HEK293 (cell line): Measurements from ENCODE around the gene SNRPA1.

Source experiments
- CTCF ChIA-PET: fragments of 350-600 bp; formaldehyde crosslinking; extraction: SDS; loops from one replicate; lab custom pipeline; 2021; ENCODE audit warnings: antibody characterized with exemption; lab: Yijun Ruan, JAX
- POLR2A ChIA-PET: fragments of 300-600 bp; formaldehyde crosslinking; extraction: SDS; loops from one replicate; lab custom pipeline; 2020; ENCODE audit warnings: antibody characterized with exemption, inconsistent platforms; lab: Yijun Ruan, JAX
- H3K27ac ChIP-seq: fragments of 200-500 bp; sonication (Bioruptor generic); 2 replicates; pipeline ENCODE4 v1.5.1; 2014; ENCODE audit warnings: low read depth, low read length, control low read depth, inconsistent platforms; ENCODE audit errors: extremely low read depth
- H3K36me3 ChIP-seq, 2 experiments: fragments of 200-500 bp in 1 of 2; sonication (Bioruptor generic) in 1 of 2; 1 replicate in 1 of 2; 2 replicates in 1 of 2; pipeline ENCODE4 v1.5.1; 2014 to 2017; ENCODE audit warnings: inconsistent platforms in 2 of 2, low read length in 2 of 2; ENCODE audit not compliant: control insufficient read depth in 2 of 2, insufficient read depth in 1 of 2
- H3K4me1 ChIP-seq: fragments of 200-500 bp; sonication (Bioruptor generic); 2 replicates; pipeline ENCODE4 v1.5.1; 2014; ENCODE audit warnings: mild to moderate bottlenecking, low read length, inconsistent platforms; ENCODE audit not compliant: control insufficient read depth, insufficient read depth
- H3K4me3 ChIP-seq: 2 replicates; pipeline ENCODE4 v1.5.1; 2011; ENCODE audit warnings: low read depth, mild to moderate bottlenecking, control low read depth, low read length, moderate library complexity
- H3K9me3 ChIP-seq: fragments of 200-500 bp; sonication (Bioruptor generic); 2 replicates; pipeline ENCODE4 v1.5.1; 2014; ENCODE audit warnings: low read depth, low read length, inconsistent platforms; ENCODE audit not compliant: control insufficient read depth, insufficient read depth
- ATF2 ChIP-seq: fragments of 450-650 bp; formaldehyde crosslinking; IDR thresholded peaks from 2 replicates; pipeline ENCODE4 v1.5.1; 2016; ENCODE audit warnings: missing biosample characterization, missing genetic modification characterization, low read depth
- CTCF ChIP-seq: fragments of 450-650 bp; formaldehyde crosslinking; IDR thresholded peaks from 2 replicates; pipeline ENCODE4 v1.5.1; 2016; ENCODE audit warnings: missing biosample characterization, missing genetic modification characterization
- EGR2 ChIP-seq: fragments of 450-650 bp; formaldehyde crosslinking; IDR thresholded peaks from 2 replicates; pipeline ENCODE4 v1.5.1; 2016; ENCODE audit warnings: low read depth, missing biosample characterization, missing genetic modification characterization
- KLF16 ChIP-seq: fragments of 450-650 bp; formaldehyde crosslinking; IDR thresholded peaks from 2 replicates; pipeline ENCODE4 v1.5.1; 2017; ENCODE audit warnings: missing biosample characterization, missing genetic modification characterization
- KLF7 ChIP-seq: fragments of 450-650 bp; formaldehyde crosslinking; IDR thresholded peaks from 2 replicates; pipeline ENCODE4 v1.5.1; 2016; ENCODE audit warnings: missing biosample characterization, missing genetic modification characterization, borderline replicate concordance
- PBX3 ChIP-seq: sonication (generic); formaldehyde crosslinking; IDR thresholded peaks from 2 replicates; pipeline ENCODE4 v1.8.1; 2022; ENCODE audit warnings: mild to moderate bottlenecking, moderate library complexity, missing genetic modification reagents
- ZBTB20 ChIP-seq: fragments of 450-650 bp; formaldehyde crosslinking; IDR thresholded peaks from 2 replicates; pipeline ENCODE4 v1.5.1; 2016; ENCODE audit warnings: missing biosample characterization, missing genetic modification characterization
- ZBTB7A ChIP-seq: fragments of 450-650 bp; formaldehyde crosslinking; IDR thresholded peaks from 2 replicates; pipeline ENCODE4 v1.5.1; 2016; ENCODE audit warnings: low read depth, missing biosample characterization, missing genetic modification characterization
- ZFP37 ChIP-seq: fragments of 450-650 bp; formaldehyde crosslinking; IDR thresholded peaks from 2 replicates; pipeline ENCODE4 v1.5.1; 2016; ENCODE audit warnings: missing biosample characterization, missing genetic modification characterization
- ZNF175 ChIP-seq: fragments of 450-650 bp; formaldehyde crosslinking; IDR thresholded peaks from 2 replicates; pipeline ENCODE4 v1.5.1; 2016; ENCODE audit warnings: missing biosample characterization, missing genetic modification characterization
- ZNF23 ChIP-seq: fragments of 450-650 bp; formaldehyde crosslinking; IDR thresholded peaks from 2 replicates; pipeline ENCODE4 v1.5.1; 2016; ENCODE audit warnings: missing biosample characterization, missing genetic modification characterization, borderline replicate concordance
- ZNF354C ChIP-seq: fragments of 450-650 bp; formaldehyde crosslinking; IDR thresholded peaks from 2 replicates; pipeline ENCODE4 v1.5.1; 2016; ENCODE audit warnings: missing biosample characterization, missing genetic modification characterization, low read depth, borderline replicate concordance
- ZNF394 ChIP-seq: fragments of 450-650 bp; formaldehyde crosslinking; IDR thresholded peaks from 2 replicates; pipeline ENCODE4 v1.5.1; 2016; ENCODE audit warnings: missing biosample characterization, missing genetic modification characterization, mild to moderate bottlenecking, moderate library complexity, borderline replicate concordance
- ZNF529 ChIP-seq: fragments of 450-650 bp; formaldehyde crosslinking; IDR thresholded peaks from 2 replicates; pipeline ENCODE4 v1.5.1; 2017; ENCODE audit warnings: missing genetic modification characterization, missing biosample characterization; ENCODE audit not compliant: insufficient replicate concordance
- ZNF544 ChIP-seq: fragments of 450-650 bp; formaldehyde crosslinking; IDR thresholded peaks from 2 replicates; pipeline ENCODE4 v1.5.0; 2017; ENCODE audit warnings: missing biosample characterization, missing genetic modification characterization
- ZNF558 ChIP-seq: fragments of 450-650 bp; formaldehyde crosslinking; IDR thresholded peaks from 2 replicates; pipeline ENCODE4 v1.5.1; 2016; ENCODE audit warnings: missing biosample characterization, missing genetic modification characterization
- ZNF670 ChIP-seq: fragments of 450-650 bp; formaldehyde crosslinking; IDR thresholded peaks from 2 replicates; pipeline ENCODE4 v1.5.1; 2016; ENCODE audit warnings: missing biosample characterization, missing genetic modification characterization, low read depth
- ZNF76 ChIP-seq: fragments of 450-650 bp; formaldehyde crosslinking; IDR thresholded peaks from 2 replicates; pipeline ENCODE4; 2016; ENCODE audit warnings: low read depth, missing biosample characterization, missing genetic modification characterization, borderline replicate concordance
- TF ChIP-seq, protein P1 (sequence below): fragments of 450-650 bp; formaldehyde crosslinking; IDR thresholded peaks from 2 replicates; pipeline ENCODE4 v1.5.1; 2016; ENCODE audit warnings: missing biosample characterization, missing genetic modification characterization
- TF ChIP-seq, protein P2 (sequence below): fragments of 450-650 bp; IDR thresholded peaks from 2 replicates; pipeline ENCODE4 v1.5.1; 2018; ENCODE audit warnings: missing biosample characterization, missing genetic modification characterization

SNRPA1 gene

GRCh38 chr15:101323793-101324523 is 28.9 kb upstream of the SNRPA1 start:
- H3K36me3 ChIP-seq = peaks cover 0 to 69% of the 10 kb centered on the region in 2 experiments; a peak in 1 of 3 replicates
- no peaks in the 10 kb centered on the region for H3K4me1 ChIP-seq
- TF ChIP-seq, protein P1, sequence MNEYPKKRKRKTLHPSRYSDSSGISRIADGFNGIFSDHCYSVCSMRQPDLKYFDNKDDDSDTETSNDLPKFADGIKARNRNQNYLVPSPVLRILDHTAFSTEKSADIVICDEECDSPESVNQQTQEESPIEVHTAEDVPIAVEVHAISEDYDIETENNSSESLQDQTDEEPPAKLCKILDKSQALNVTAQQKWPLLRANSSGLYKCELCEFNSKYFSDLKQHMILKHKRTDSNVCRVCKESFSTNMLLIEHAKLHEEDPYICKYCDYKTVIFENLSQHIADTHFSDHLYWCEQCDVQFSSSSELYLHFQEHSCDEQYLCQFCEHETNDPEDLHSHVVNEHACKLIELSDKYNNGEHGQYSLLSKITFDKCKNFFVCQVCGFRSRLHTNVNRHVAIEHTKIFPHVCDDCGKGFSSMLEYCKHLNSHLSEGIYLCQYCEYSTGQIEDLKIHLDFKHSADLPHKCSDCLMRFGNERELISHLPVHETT (tag by site-specific recombination) = no peak
- TF ChIP-seq ZNF354C (tag by site-specific recombination) = no peak
- no peak for TF ChIP-seq ZNF529
- TF ChIP-seq ZNF175 = no peak
- TF ChIP-seq ZNF670 (tag by site-specific recombination) = no peak
- no peak for TF ChIP-seq PBX3 (CRISPR knock-in tag)
- no peak for TF ChIP-seq ATF2 (tag by site-specific recombination)
- TF ChIP-seq, protein P2, sequence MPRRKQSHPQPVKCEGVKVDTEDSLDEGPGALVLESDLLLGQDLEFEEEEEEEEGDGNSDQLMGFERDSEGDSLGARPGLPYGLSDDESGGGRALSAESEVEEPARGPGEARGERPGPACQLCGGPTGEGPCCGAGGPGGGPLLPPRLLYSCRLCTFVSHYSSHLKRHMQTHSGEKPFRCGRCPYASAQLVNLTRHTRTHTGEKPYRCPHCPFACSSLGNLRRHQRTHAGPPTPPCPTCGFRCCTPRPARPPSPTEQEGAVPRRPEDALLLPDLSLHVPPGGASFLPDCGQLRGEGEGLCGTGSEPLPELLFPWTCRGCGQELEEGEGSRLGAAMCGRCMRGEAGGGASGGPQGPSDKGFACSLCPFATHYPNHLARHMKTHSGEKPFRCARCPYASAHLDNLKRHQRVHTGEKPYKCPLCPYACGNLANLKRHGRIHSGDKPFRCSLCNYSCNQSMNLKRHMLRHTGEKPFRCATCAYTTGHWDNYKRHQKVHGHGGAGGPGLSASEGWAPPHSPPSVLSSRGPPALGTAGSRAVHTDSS (tag by site-specific recombination) = no peak
- no peak for TF ChIP-seq ZBTB20 (tag by site-specific recombination)
- TF ChIP-seq ZBTB7A (tag by site-specific recombination) = no peak
- no peak for TF ChIP-seq ZNF23 (tag by site-specific recombination)
- TF ChIP-seq CTCF (tag by site-specific recombination) = no peak
- TF ChIP-seq ZNF76 (tag by site-specific recombination) = no peak
- no peak for TF ChIP-seq ZNF544 (tag by site-specific recombination)
- TF ChIP-seq ZNF394 = no peak
- TF ChIP-seq ZNF558 (tag by site-specific recombination) = no peak
- TF ChIP-seq EGR2 (tag by site-specific recombination) = no peak
- TF ChIP-seq KLF16 (tag by site-specific recombination) = no peak
- TF ChIP-seq ZFP37 (tag by site-specific recombination) = no peak
- TF ChIP-seq KLF7 (tag by site-specific recombination) = no peak
- CTCF ChIA-PET = interaction anchor here (0.6 kb wide), 1 partner anchor 319 kb away, joined by 3 read pairs; no protein-coding TSS in a partner anchor
- POLR2A ChIA-PET = no interaction called here
- H3K27ac ChIP-seq = no peak overlapping the region
- no peaks in the 10 kb centered on the region for H3K9me3 ChIP-seq
- H3K4me3 ChIP-seq = no peak overlapping the region
